HepG2 (cell line): ENCODE results near the gene RHBDD2. TPM values are rescaled to one million over a fixed set of nuclear protein-coding genes. Genes with fewer than 3 reads are reported as not detected.

ENCODE experiments used
- BORCS8-MEF2B ChIP-seq: sonication (generic); formaldehyde crosslinking; IDR thresholded peaks from 2 replicates; pipeline ENCODE4 v1.8.0; 2022; ENCODE audit warnings: mild to moderate bottlenecking, missing genetic modification reagents
- CBFB ChIP-seq: sonication (generic); formaldehyde crosslinking; IDR thresholded peaks from 2 replicates; pipeline ENCODE4 v1.4.0; 2020; ENCODE audit warnings: missing genetic modification reagents
- GFI1 ChIP-seq: sonication (generic); formaldehyde crosslinking; IDR thresholded peaks from 2 replicates; pipeline ENCODE4 v1.5.0; 2020; ENCODE audit warnings: missing genetic modification reagents, mild to moderate bottlenecking, borderline replicate concordance
- HNF1A ChIP-seq, 2 experiments: sonication (generic) in 1 of 2; formaldehyde crosslinking in 1 of 2; IDR thresholded peaks; 2 replicates each; pipeline versions ENCODE4 v1.4.0 to v1.6.1; 2016 to 2020; ENCODE audit warnings: borderline replicate concordance in 1 of 2, low read depth in 1 of 2, mild to moderate bottlenecking in 1 of 2, missing genetic modification reagents in 1 of 2
- KLF13 ChIP-seq: sonication (generic); formaldehyde crosslinking; IDR thresholded peaks from 2 replicates; pipeline ENCODE4 v1.4.0; 2020; ENCODE audit warnings: mild to moderate bottlenecking, missing genetic modification reagents
- PHF8 ChIP-seq: sonication (generic); formaldehyde crosslinking; IDR thresholded peaks from 2 replicates; pipeline ENCODE4 v1.5.0; 2020; ENCODE audit warnings: missing genetic modification reagents
- RELA ChIP-seq: sonication (generic); formaldehyde crosslinking; IDR thresholded peaks from 2 replicates; pipeline ENCODE4 v1.4.0; 2020; ENCODE audit warnings: missing genetic modification reagents
- THAP9 ChIP-seq: sonication (generic); formaldehyde crosslinking; IDR thresholded peaks from 2 replicates; pipeline ENCODE4; 2020; ENCODE audit warnings: missing genetic modification reagents, mild to moderate bottlenecking, borderline replicate concordance
- ZNF142 ChIP-seq: sonication (generic); formaldehyde crosslinking; IDR thresholded peaks from 2 replicates; pipeline ENCODE4 v1.4.0; 2020; ENCODE audit warnings: missing genetic modification reagents
- ZNF44 ChIP-seq: sonication (generic); formaldehyde crosslinking; IDR thresholded peaks from 2 replicates; pipeline ENCODE4 v1.5.1; 2020; ENCODE audit warnings: mild to moderate bottlenecking, missing genetic modification reagents
- ZNF460 ChIP-seq: sonication (generic); formaldehyde crosslinking; IDR thresholded peaks from 2 replicates; pipeline ENCODE4 v1.5.1; 2020; ENCODE audit warnings: missing genetic modification reagents, mild to moderate bottlenecking, borderline replicate concordance
- ZNF556 ChIP-seq: sonication (generic); formaldehyde crosslinking; IDR thresholded peaks from 2 replicates; pipeline ENCODE4 v1.4.0; 2020; ENCODE audit warnings: mild to moderate bottlenecking, missing genetic modification reagents, borderline replicate concordance
- ZNF749 ChIP-seq: sonication (generic); formaldehyde crosslinking; IDR thresholded peaks from 2 replicates; pipeline ENCODE4 v1.8.0; 2022; ENCODE audit warnings: mild to moderate bottlenecking, missing genetic modification reagents, moderate library complexity, borderline replicate concordance
- ZNF775 ChIP-seq: sonication (generic); formaldehyde crosslinking; IDR thresholded peaks from 2 replicates; pipeline ENCODE4 v1.4.0; 2020; ENCODE audit warnings: missing genetic modification reagents, mild to moderate bottlenecking, moderate library complexity, borderline replicate concordance
- polyA plus RNA-seq, 8 experiments: library from polyadenylated mRNA; depleted of rRNA in 3 of 8; stranded (reverse) in 7 of 8; unstranded in 1 of 8; fragments of >200 nt; fragmentation: Illumina TruSeq in 4 of 8; extraction: Trizol in 4 of 8; gene quantifications; 2 replicates each; pipeline versions ENCODE4 v1.2.1 to v1.2.3, GENCODE V29; 2011 to 2016; ENCODE audit warnings: low read depth in 4 of 8, missing spikeins in 1 of 8, mixed read lengths in 1 of 8; ENCODE audit not compliant: insufficient read depth in 1 of 8
- total RNA-seq, 5 experiments: library from RNA; depleted of rRNA; stranded (reverse); fragments of >200 nt; fragmentation: Illumina TruSeq; extraction: Trizol; gene quantifications; 2 replicates each; pipeline ENCODE4 v1.2.3, GENCODE V29; 2016; ENCODE audit warnings: low read depth in 1 of 5

The RHBDD2 gene
- total and polyA plus RNA-seq, 2 of the 13 experiments (the other 11 are each of a cell fraction or from before 2014, with no cell fraction given), result 23.1 to 26.4 TPM

- TF ChIP-seq BORCS8-MEF2B (CRISPR knock-in tag), result no peak
- TF ChIP-seq GFI1 (CRISPR knock-in tag), result peak; percentile 40; the same call in 1 of the 2 replicates
- TF ChIP-seq PHF8, result no peak
- peak; percentile 30; the same call in 1 of the 2 replicates for TF ChIP-seq HNF1A (IDR thresholded peaks at IDR 0.05; ENCODE audit: low read depth)
- peak; percentile 86 for TF ChIP-seq HNF1A (CRISPR knock-in tag; IDR thresholded peaks at IDR 0.05; ENCODE audit: borderline replicate concordance)
- TF ChIP-seq RELA, result no peak
- TF ChIP-seq ZNF749, result peak; percentile 22; the same call in 1 of the 2 replicates
- TF ChIP-seq CBFB (CRISPR knock-in tag), result peak; percentile 83; the same call in 1 of the 2 replicates
- TF ChIP-seq ZNF460 (CRISPR knock-in tag), result peak; percentile 80; the same call in 1 of the 2 replicates
- no peak; the same call in 1 of the 2 replicates for TF ChIP-seq KLF13 (CRISPR knock-in tag)
- no peak for TF ChIP-seq ZNF44 (CRISPR knock-in tag)
- TF ChIP-seq ZNF142 (CRISPR knock-in tag), result no peak
- no peak for TF ChIP-seq ZNF775 (CRISPR knock-in tag)
- peak; percentile 55 for TF ChIP-seq THAP9 (CRISPR knock-in tag)
- peak; percentile 49; the same call in 1 of the 2 replicates for TF ChIP-seq ZNF556
Measured at GRCh38 chr7:75905785-75906604, 27.2 kb downstream of the RHBDD2 start (continued).
